ES-I3 (cell line): ENCODE data around the gene TEX48.

Experiments used
- H3K36me3 ChIP-seq: 2 replicates; pipeline ENCODE4 v1.6.1; 2013; ENCODE audit warnings: mild to moderate bottlenecking, low read length, control low read depth, moderate library complexity; ENCODE audit not compliant: insufficient read depth
- H3K4me1 ChIP-seq: 2 replicates; pipeline ENCODE4 v1.6.1; 2013; ENCODE audit warnings: mild to moderate bottlenecking, control low read depth, low read length; ENCODE audit not compliant: insufficient read depth
- H3K9ac ChIP-seq: 2 replicates; pipeline ENCODE4 v1.6.1; 2013; ENCODE audit warnings: low read depth, mild to moderate bottlenecking, low read length, moderate library complexity
- H3K9me3 ChIP-seq: 2 replicates; pipeline ENCODE4 v1.6.1; 2013; ENCODE audit warnings: mild to moderate bottlenecking, low read length, moderate library complexity; ENCODE audit not compliant: control insufficient read depth, insufficient read depth

Gene TEX48

GRCh38 chr9:114631166-114631565 is 50.8 kb downstream of the TEX48 start:
- no peak overlapping the region for H3K9ac ChIP-seq
- H3K9me3 ChIP-seq = no peaks in the 10 kb centered on the region
- no peaks in the 10 kb centered on the region for H3K4me1 ChIP-seq
- H3K36me3 ChIP-seq = peaks cover 3% of the 10 kb centered on the region; the same call in 1 of the 2 replicates

DNA sequence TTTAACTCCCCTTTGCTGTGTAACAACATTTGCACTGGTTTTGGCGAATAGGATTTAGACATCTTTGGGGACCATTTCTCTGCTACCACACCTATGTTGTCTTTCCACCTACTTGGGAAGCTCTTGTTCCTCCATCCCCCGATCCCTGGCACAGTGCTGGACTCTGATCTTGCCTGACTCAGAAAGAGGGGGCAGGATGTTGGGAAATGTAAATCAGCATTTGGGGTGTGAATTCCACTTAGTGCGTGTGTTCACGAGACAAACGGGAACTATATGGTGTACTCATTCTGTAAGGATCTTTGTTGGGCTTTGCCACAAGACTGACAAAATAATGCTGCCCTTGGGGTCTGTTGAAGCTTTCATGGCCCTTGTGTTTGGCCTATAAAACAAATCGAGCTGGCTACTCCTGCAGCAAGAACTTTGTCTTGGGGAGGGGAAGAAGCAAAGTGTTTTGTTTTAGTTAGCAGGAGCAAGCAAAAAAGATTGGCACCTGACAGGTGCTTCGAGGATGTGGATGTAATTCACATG is 52.4 kb downstream of the TEX48 start:
- Histone ChIP-seq H3K36me3 (peaks cover 3% of the 10 kb centered on the region; the same call in 1 of the 2 replicates), H3K9ac (no peak overlapping the region), H3K4me1 (no peaks in the 10 kb centered on the region), H3K9me3 (no peaks in the 10 kb centered on the region)

DNA sequence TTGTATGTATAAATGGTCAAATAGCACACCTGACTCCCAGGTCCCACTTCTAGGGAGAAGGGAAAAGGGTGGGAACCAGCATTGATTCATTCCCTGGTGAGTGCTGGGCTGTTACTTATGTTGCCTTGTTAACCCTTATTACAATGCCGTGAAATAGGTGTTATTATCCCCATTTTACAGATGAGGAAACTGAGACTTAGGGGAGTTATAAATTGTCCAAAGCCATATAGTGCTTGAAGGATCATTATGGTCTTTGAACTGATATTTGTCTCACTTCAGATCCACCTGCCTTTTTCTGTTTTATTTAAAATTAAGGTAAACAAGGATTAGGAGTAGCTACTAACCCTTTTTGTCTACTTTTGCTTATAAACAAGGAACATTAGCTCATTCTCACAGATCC is 54.4 kb downstream of the TEX48 start:
- Histone ChIP-seq H3K36me3 (no peaks in the 10 kb centered on the region; the same call in 1 of the 2 replicates), H3K9me3 (no peaks in the 10 kb centered on the region), H3K9ac (no peak overlapping the region), H3K4me1 (no peaks in the 10 kb centered on the region)

DNA sequence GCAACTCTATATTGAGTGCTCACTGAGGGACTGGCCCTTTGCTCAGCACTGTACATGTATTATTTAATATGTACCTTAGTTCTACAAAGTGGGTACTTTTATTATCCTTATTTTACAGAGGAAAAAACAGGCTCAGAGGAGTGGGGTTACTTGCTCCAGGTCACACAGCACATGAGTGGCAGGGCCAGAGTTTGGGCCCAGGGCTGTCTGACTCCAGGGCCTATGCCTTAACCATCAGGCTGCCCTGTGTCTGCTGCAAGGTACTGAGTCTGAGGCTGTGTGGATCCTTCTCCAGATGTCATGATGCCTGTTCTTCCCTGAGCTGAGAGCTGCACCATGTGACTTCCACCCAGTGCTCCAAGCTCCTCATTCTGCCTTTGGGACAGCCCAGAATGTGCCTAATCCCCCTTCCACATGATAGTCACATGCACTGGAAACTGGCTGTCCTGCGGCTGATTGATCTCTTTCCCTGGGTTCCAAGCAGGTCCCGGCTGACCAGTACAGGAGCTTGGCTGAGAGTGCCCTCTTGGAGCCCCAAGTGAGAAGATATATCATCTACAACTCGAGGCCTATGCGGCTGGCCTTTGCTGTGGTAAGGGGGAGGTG is 55.5 kb downstream of the TEX48 start:
- Histone ChIP-seq H3K9me3 (no peaks in the 10 kb centered on the region), H3K36me3 (no peaks in the 10 kb centered on the region; the same call in 1 of the 2 replicates), H3K9ac (no peak overlapping the region), H3K4me1 (no peaks in the 10 kb centered on the region)

GRCh38 chr9:114624677-114625076 is 57.3 kb downstream of the TEX48 start:
- Histone ChIP-seq H3K9me3 (no peaks in the 10 kb centered on the region), H3K4me1 (no peaks in the 10 kb centered on the region), H3K36me3 (no peaks in the 10 kb centered on the region; the same call in 1 of the 2 replicates), H3K9ac (no peak overlapping the region)

DNA sequence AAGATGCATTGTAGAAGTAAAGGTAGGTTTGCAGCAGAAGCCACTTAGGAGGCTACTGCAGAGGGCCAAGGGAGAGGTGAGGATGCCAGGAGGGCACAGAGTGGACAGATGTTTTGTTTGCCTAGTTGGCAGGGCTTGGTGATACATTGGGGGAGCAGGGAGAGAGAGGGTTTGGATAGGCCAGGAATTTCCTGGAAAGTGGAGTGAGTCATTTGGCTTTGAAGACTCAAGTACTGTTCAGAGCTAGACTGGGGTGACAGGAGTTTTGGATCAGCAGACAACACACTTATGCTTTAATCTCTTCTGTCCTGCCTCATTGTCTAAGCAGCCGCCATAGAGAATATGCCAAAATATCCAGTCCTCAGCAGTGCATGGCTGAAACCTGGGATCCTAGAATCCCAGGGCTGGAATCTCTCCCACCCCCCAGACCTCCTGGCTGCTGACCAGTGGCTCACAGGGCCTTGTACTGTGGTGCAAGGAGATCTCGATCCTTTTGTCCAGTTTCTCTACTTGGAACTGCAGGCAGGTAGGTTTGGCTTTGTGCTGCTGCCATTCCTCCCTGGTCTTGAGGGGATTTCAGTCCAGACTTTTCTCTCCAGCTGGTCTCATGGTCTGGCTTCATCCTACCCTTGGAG is 59.9 kb downstream of the TEX48 start:
- no peaks in the 10 kb centered on the region for H3K4me1 ChIP-seq
- no peaks in the 10 kb centered on the region for H3K9me3 ChIP-seq
- H3K9ac ChIP-seq = no peak overlapping the region
- peaks cover 3% of the 10 kb centered on the region; the same call in 1 of the 2 replicates for H3K36me3 ChIP-seq

GRCh38 chr9:114621561-114621960 is 60.4 kb downstream of the TEX48 start:
- peaks cover 3% of the 10 kb centered on the region; the same call in 1 of the 2 replicates for H3K36me3 ChIP-seq
- no peak overlapping the region for H3K9ac ChIP-seq
- no peaks in the 10 kb centered on the region for H3K4me1 ChIP-seq
- H3K9me3 ChIP-seq = no peaks in the 10 kb centered on the region

DNA sequence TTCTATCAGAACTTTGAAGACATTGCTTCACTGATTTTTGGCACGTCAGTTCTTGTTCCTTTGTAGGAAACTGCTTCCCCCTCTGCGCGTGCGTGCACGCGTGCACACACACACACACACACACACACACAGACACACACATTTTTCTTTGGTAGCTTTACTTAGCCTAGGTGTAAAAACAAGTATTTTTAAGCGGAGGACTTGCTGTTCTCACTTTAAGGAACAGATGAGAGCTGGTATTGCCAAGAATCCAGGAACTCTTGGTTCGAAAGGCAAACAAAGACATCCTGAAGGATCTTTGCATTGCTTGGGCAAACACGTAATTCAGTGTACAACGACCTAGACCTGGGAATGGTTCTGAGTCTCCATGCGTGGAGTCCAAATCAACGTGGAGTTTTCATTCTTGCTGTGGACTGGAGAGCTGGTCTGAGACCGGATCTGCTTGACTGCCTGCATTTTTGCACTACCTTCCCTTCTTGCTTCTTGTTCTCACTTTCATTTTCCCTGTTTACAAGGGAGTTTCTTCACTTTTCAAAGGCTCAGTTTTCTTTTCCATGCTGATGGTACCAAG is 62.7 kb downstream of the TEX48 start:
- Histone ChIP-seq H3K36me3 (peaks cover 3% of the 10 kb centered on the region; the same call in 1 of the 2 replicates), H3K4me1 (no peaks in the 10 kb centered on the region), H3K9me3 (no peaks in the 10 kb centered on the region), H3K9ac (no peak overlapping the region)

DNA sequence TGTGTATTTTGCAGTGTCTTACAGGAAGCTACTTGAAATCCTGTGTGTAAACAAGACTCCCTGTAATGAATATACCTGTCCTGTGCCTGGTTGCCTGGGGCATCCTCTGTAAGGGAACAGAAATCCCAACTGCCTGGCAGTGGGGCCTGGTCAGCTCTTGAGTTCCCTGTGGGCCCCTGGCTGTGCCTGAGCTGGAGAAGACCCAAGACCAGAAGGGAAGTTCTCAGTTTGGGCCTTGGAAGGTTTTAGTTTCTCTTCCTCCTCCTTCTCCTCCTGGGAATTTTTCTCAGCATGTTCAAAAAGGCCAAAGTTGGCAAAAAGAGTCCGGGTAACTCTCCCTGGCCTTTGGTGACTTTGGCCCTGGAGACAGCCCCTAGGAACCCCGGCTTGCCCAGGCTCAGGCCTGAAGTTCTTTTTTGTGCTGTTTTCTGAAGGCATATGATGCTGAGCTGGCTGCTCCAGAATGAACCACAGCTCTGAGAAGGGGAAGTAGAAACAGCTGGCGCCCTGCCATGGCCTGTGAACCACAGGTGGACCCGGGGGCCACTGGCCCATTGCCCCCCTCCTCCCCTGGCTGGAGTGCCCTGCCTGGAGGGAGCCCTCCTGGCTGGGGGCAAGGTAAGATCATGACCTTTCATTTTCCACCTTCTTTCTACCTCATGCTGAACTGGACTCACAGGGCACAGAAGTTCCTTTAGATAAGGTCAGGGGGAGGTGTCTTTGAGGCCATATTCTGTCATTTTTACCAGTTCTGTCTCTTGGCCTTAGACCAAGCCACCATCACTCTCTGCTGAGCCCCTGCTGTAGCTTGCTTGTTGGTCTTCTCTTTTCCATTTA is 65.1 kb downstream of the TEX48 start:
- Histone ChIP-seq H3K9me3 (no peaks in the 10 kb centered on the region), H3K9ac (no peak overlapping the region), H3K4me1 (peaks cover 10% of the 10 kb centered on the region; the same call in 1 of the 2 replicates), H3K36me3 (peaks cover 3% of the 10 kb centered on the region; the same call in 1 of the 2 replicates)
